DOHH2 (cell line): ENCODE measurements around the gene DTD2.

Experiments used
- H3F3A ChIP-seq: fragments of 200-600 bp; sonication (generic), shearing (Covaris generic); 2 replicates; pipeline ENCODE4 v1.6.0; 2016; ENCODE audit warnings: antibody characterized with exemption, mild to moderate bottlenecking; ENCODE audit not compliant: control insufficient read depth, insufficient read depth
- H3K27ac ChIP-seq: fragments of 200-600 bp; sonication (generic); 2 replicates; pipeline ENCODE4 v1.5.1; 2014; ENCODE audit warnings: low read depth, mild to moderate bottlenecking, low read length, moderate library complexity
- H3K27me3 ChIP-seq: fragments of 200-600 bp; sonication (generic); 2 replicates; pipeline ENCODE4 v1.6.1; 2014; ENCODE audit warnings: mild to moderate bottlenecking, low read length, mixed read lengths; ENCODE audit not compliant: control insufficient read depth
- H3K36me3 ChIP-seq: fragments of 200-600 bp; sonication (generic); 2 replicates; pipeline ENCODE4 v1.6.1; 2014; ENCODE audit warnings: mild to moderate bottlenecking, low read length, moderate library complexity, mixed read lengths; ENCODE audit not compliant: control insufficient read depth
- H3K4me1 ChIP-seq: fragments of 200-600 bp; sonication (generic); 2 replicates; pipeline ENCODE4 v1.6.1; 2014; ENCODE audit warnings: mild to moderate bottlenecking, low read length, mixed read lengths; ENCODE audit not compliant: control insufficient read depth
- H3K4me2 ChIP-seq: fragments of 200-600 bp; sonication (generic); 2 replicates; pipeline ENCODE4 v1.6.0; 2014; ENCODE audit warnings: mild to moderate bottlenecking, low read length, moderate library complexity
- H3K4me3 ChIP-seq: fragments of 200-600 bp; sonication (generic); 2 replicates; pipeline ENCODE4 v1.5.1; 2014; ENCODE audit warnings: mild to moderate bottlenecking, low read length, mixed read lengths
- H3K79me2 ChIP-seq: fragments of 200-600 bp; sonication (generic); 2 replicates; pipeline ENCODE4 v1.6.1; 2014; ENCODE audit warnings: mild to moderate bottlenecking, low read length, mixed read lengths; ENCODE audit not compliant: control insufficient read depth
- H3K9me2 ChIP-seq: fragments of 200-600 bp; sonication (generic); replicated peaks from 2 replicates; pipeline ENCODE4 v1.6.1; 2014; ENCODE audit warnings: mild to moderate bottlenecking, low read length, mixed read lengths; ENCODE audit not compliant: control insufficient read depth
- H3K9me3 ChIP-seq: fragments of 200-600 bp; sonication (generic); 2 replicates; pipeline ENCODE4 v1.6.1; 2014; ENCODE audit warnings: antibody characterized with exemption, low read length, mixed read lengths; ENCODE audit not compliant: control insufficient read depth, insufficient read depth
- H4K20me1 ChIP-seq: fragments of 200-600 bp; sonication (generic); 2 replicates; pipeline ENCODE4 v1.6.0; 2014; ENCODE audit warnings: low read depth, mild to moderate bottlenecking, antibody characterized with exemption, low read length, moderate library complexity; ENCODE audit not compliant: control insufficient read depth, insufficient read depth
- CTCF ChIP-seq: fragments of 200-600 bp; sonication (generic); IDR thresholded peaks from one replicate; pipeline ENCODE4 v1.5.1; 2014; ENCODE audit warnings: antibody characterized with exemption, mild to moderate bottlenecking, low read depth, low read length; ENCODE audit not compliant: poor library complexity, severe bottlenecking
- EZH2phosphoT487 ChIP-seq: fragments of 200-600 bp; sonication (generic); IDR thresholded peaks from 2 replicates; pipeline ENCODE4 v1.6.1; 2017; ENCODE audit warnings: borderline replicate concordance, mild to moderate bottlenecking, antibody characterized with exemption, low read length, moderate library complexity, mixed read lengths

DTD2 gene

GRCh38 chr14:31402764-31403439, 54.4 kb downstream of the DTD2 start:
- TF ChIP-seq EZH2phosphoT487 = no peak
- no peak for TF ChIP-seq CTCF
- Histone ChIP-seq H3K9me3 (no peaks in the 10 kb centered on the region), H3K9me2 (no peaks in the 10 kb centered on the region), H3K4me2 (no peak overlapping the region), H3F3A (no peaks in the 10 kb centered on the region), H3K27me3 (no peaks in the 10 kb centered on the region), H4K20me1 (no peaks in the 10 kb centered on the region), H3K79me2 (no peaks in the 10 kb centered on the region), H3K4me3 (no peak overlapping the region), H3K27ac (no peak overlapping the region), H3K4me1 (peaks cover 5% of the 10 kb centered on the region), H3K36me3 (no peaks in the 10 kb centered on the region; the same call in 1 of the 2 replicates)

DNA sequence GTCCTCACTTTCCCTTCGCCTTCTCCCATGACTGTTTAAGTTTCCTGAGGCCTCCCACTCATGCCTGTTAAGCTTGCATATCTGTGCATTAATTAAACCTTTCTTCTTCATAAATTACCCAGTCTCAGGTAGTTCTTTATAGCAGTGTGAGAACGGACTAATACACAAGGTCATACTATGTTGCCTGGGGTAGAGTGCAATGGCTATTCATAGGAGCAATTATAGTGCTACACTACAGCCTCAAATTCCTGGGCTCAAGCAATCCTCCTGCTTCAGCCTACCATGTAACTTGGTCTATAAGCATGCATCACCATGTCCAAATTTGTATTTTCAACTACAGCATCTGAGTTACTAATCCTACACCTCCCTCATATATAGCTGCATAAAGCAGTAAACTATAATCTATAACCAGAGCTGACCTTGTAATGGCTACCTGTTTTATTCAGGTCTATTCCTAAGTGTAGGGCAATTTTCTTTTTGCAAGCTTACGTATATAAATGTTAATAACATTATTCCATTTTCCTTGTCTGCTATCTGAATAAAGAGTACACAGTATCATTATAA, 55.9 kb downstream of the DTD2 start:
- H3K4me1 ChIP-seq = peaks cover 5% of the 10 kb centered on the region
- no peaks in the 10 kb centered on the region; the same call in 1 of the 2 replicates for H3K36me3 ChIP-seq
- H3K4me3 ChIP-seq = no peak overlapping the region
- H4K20me1 ChIP-seq = no peaks in the 10 kb centered on the region
- TF ChIP-seq EZH2phosphoT487 = no peak
- no peak for TF ChIP-seq CTCF
- no peaks in the 10 kb centered on the region for H3K9me3 ChIP-seq
- H3K27ac ChIP-seq = no peak overlapping the region
- no peak overlapping the region for H3K4me2 ChIP-seq
- no peaks in the 10 kb centered on the region for H3K27me3 ChIP-seq
- no peaks in the 10 kb centered on the region for H3F3A ChIP-seq
- H3K79me2 ChIP-seq = no peaks in the 10 kb centered on the region
- H3K9me2 ChIP-seq = no peaks in the 10 kb centered on the region

GRCh38 chr14:31400031-31400638, 57.2 kb downstream of the DTD2 start:
- Histone ChIP-seq H3K4me2 (no peak overlapping the region), H3K27ac (no peak overlapping the region), H4K20me1 (no peaks in the 10 kb centered on the region), H3K4me3 (no peak overlapping the region), H3K4me1 (peaks cover 5% of the 10 kb centered on the region), H3K36me3 (no peaks in the 10 kb centered on the region; the same call in 1 of the 2 replicates), H3K9me2 (no peaks in the 10 kb centered on the region), H3F3A (no peaks in the 10 kb centered on the region), H3K79me2 (no peaks in the 10 kb centered on the region), H3K9me3 (no peaks in the 10 kb centered on the region), H3K27me3 (no peaks in the 10 kb centered on the region)
- TF ChIP-seq CTCF = no peak
- TF ChIP-seq EZH2phosphoT487 = no peak
